H1 (cell line): Measurements from ENCODE around the gene C14orf132.

Experiments
- CEBPB ChIP-seq: IDR thresholded peaks from 2 replicates; pipeline ENCODE4 v1.6.1; 2012; ENCODE audit warnings: low read depth, low read length
- CREB1 ChIP-seq: IDR thresholded peaks from 2 replicates; pipeline ENCODE4 v1.6.1; 2012; ENCODE audit warnings: inconsistent platforms
- CTCF ChIP-seq, 3 experiments: IDR thresholded peaks; 1 replicate in 2 of 3; 2 replicates in 1 of 3; pipeline versions ENCODE4 v1.5.1 to v1.6.1; 2011; ENCODE audit warnings: low read length in 3 of 3, mild to moderate bottlenecking in 3 of 3, inconsistent platforms in 2 of 3, low read depth in 1 of 3, moderate library complexity in 1 of 3; ENCODE audit not compliant: insufficient read depth in 1 of 3; ENCODE audit errors: control extremely low read depth in 1 of 3
- EGR1 ChIP-seq: IDR thresholded peaks from 2 replicates; pipeline ENCODE4 v1.6.1; 2011; ENCODE audit warnings: low read depth, low read length, borderline replicate concordance
- EZH2 ChIP-seq: fragments of 200-600 bp; sonication (generic); IDR thresholded peaks from 2 replicates; pipeline ENCODE4 v1.7.1; 2012; ENCODE audit warnings: low read depth, mild to moderate bottlenecking, moderate library complexity, low read length, inconsistent platforms; ENCODE audit not compliant: severe bottlenecking
- JUND ChIP-seq: IDR thresholded peaks from 2 replicates; pipeline ENCODE4 v1.6.1; 2011; ENCODE audit warnings: mild to moderate bottlenecking, improper control_type of control experiment, low read length
- POLR2A ChIP-seq, 2 experiments: IDR thresholded peaks; 1 replicate in 1 of 2; 2 replicates in 1 of 2; pipeline ENCODE4 v1.6.1; 2011; ENCODE audit warnings: low read depth in 2 of 2, low read length in 2 of 2, mild to moderate bottlenecking in 2 of 2; ENCODE audit errors: control extremely low read depth in 1 of 2
- POLR2AphosphoS5 ChIP-seq: IDR thresholded peaks from 2 replicates; pipeline ENCODE4 v1.6.1; 2011; ENCODE audit warnings: low read depth, low read length
- RAD21 ChIP-seq, 2 experiments: IDR thresholded peaks in 1 of 2; conservative IDR thresholded peaks in 1 of 2; 2 replicates each; pipeline ENCODE4 v1.6.1; 2011; ENCODE audit warnings: low read depth in 2 of 2, low read length in 2 of 2, improper control_type of control experiment in 1 of 2, inconsistent platforms in 1 of 2, mild to moderate bottlenecking in 1 of 2, moderate library complexity in 1 of 2
- RFX5 ChIP-seq: IDR thresholded peaks from 2 replicates; pipeline ENCODE4 v1.6.1; 2011; ENCODE audit warnings: low read depth, low read length, improper control_type of control experiment, borderline replicate concordance
- RXRA ChIP-seq: IDR thresholded peaks from 2 replicates; pipeline ENCODE4 v1.6.1; 2011; ENCODE audit warnings: low read depth, mild to moderate bottlenecking, low read length, moderate library complexity; ENCODE audit not compliant: insufficient read depth
- SIN3A ChIP-seq, 2 experiments: IDR thresholded peaks in 1 of 2; conservative IDR thresholded peaks in 1 of 2; 2 replicates each; pipeline ENCODE4 v1.6.1; 2011 to 2012; ENCODE audit warnings: low read length in 2 of 2, improper control_type of control experiment in 1 of 2, low read depth in 1 of 2, mild to moderate bottlenecking in 1 of 2
- SRF ChIP-seq: IDR thresholded peaks from 2 replicates; pipeline ENCODE4 v1.6.1; 2011; ENCODE audit warnings: mild to moderate bottlenecking, low read depth, low read length, moderate library complexity
- YY1 ChIP-seq: IDR thresholded peaks from 2 replicates; pipeline ENCODE4 v1.6.1; 2011; ENCODE audit warnings: low read depth, mild to moderate bottlenecking, low read length

- no peak for TF ChIP-seq SIN3A (conservative IDR thresholded peaks at IDR 0.05 in 1 of 2, IDR thresholded peaks at IDR 0.05 in 1 of 2; ENCODE audit: low read depth in 1 of 2, low read length in 2 of 2)
- TF ChIP-seq CEBPB: no peak
- no peak for TF ChIP-seq CREB1
- no peak for TF ChIP-seq CTCF (IDR thresholded peaks at IDR 0.05; ENCODE audit: control extremely low read depth in 1 of 3, insufficient read depth in 1 of 3, low read depth in 1 of 3, low read length in 3 of 3)
- TF ChIP-seq RXRA: no peak
- TF ChIP-seq JUND: no peak
- no peak for TF ChIP-seq SRF
- no peak for TF ChIP-seq EZH2
- no peak for TF ChIP-seq RAD21 (IDR thresholded peaks at IDR 0.05 in 1 of 2, conservative IDR thresholded peaks at IDR 0.05 in 1 of 2; ENCODE audit: low read depth in 2 of 2, low read length in 2 of 2)
- no peak for TF ChIP-seq POLR2A (IDR thresholded peaks at IDR 0.05; ENCODE audit: control extremely low read depth in 1 of 2, low read depth in 2 of 2, low read length in 2 of 2)
- TF ChIP-seq YY1: no peak
- no peak for TF ChIP-seq RFX5
- TF ChIP-seq POLR2AphosphoS5: no peak
- TF ChIP-seq EGR1: no peak
Observed at GRCh38 chr14:96119947-96120346, 80.8 kb downstream of the C14orf132 start.
